Keratinocyte (primary cell): ENCODE results near the gene OR51M1.

Source experiments
- EZH2 ChIP-seq: IDR thresholded peaks from one replicate; pipeline ENCODE4 v1.6.1; 2012; ENCODE audit warnings: inconsistent platforms, mild to moderate bottlenecking, low read length, moderate library complexity
- TF ChIP-seq, protein P1 (sequence below), 3 experiments: IDR thresholded peaks in 1 of 3; conservative IDR thresholded peaks in 1 of 3; optimal IDR thresholded peaks in 1 of 3; 2 replicates in 2 of 3; 3 replicates in 1 of 3; pipeline versions ENCODE3 to v1.5.1; 2011; ENCODE audit warnings: low read length in 3 of 3, mild to moderate bottlenecking in 3 of 3, moderate library complexity in 2 of 3, control low read depth in 1 of 3, inconsistent platforms in 1 of 3; ENCODE audit not compliant: insufficient read depth in 2 of 3; ENCODE audit errors: extremely low read depth in 1 of 3

DNA sequence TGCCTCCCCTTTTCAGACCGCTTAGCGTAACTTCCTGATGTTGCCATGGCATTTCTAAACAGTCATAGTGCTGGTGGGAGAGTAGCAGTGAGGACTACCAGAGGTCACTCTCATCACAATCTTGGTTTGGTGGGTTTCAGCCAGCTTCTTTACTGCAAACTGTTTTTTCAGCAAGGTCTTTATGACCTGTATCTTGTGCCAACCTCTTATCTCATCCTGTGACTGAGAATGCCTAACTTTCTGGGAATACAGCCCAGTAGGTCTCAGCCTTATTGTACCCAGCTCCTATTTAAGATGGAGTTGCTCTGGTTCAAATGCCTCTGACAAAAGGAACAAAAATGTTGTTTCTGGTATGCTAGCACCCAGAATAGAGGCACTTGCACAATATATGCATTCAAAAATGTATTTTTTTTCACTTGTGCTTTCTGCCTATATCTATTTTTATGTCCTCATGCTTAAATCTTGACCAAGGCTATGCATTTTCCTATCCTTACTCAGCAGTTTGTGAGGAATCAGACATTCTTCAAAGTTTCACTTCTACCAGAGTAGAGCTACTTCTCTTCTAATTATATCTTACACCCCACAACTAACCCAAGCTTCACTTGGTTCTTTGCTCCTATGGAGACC, 16.1 kb upstream of the OR51M1 start:
- TF ChIP-seq, protein P1, sequence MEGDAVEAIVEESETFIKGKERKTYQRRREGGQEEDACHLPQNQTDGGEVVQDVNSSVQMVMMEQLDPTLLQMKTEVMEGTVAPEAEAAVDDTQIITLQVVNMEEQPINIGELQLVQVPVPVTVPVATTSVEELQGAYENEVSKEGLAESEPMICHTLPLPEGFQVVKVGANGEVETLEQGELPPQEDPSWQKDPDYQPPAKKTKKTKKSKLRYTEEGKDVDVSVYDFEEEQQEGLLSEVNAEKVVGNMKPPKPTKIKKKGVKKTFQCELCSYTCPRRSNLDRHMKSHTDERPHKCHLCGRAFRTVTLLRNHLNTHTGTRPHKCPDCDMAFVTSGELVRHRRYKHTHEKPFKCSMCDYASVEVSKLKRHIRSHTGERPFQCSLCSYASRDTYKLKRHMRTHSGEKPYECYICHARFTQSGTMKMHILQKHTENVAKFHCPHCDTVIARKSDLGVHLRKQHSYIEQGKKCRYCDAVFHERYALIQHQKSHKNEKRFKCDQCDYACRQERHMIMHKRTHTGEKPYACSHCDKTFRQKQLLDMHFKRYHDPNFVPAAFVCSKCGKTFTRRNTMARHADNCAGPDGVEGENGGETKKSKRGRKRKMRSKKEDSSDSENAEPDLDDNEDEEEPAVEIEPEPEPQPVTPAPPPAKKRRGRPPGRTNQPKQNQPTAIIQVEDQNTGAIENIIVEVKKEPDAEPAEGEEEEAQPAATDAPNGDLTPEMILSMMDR (optimal IDR thresholded peaks at IDR 0.05 in 1 of 3, IDR thresholded peaks at IDR 0.05 in 1 of 3, conservative IDR thresholded peaks at IDR 0.05 in 1 of 3; ENCODE audit: extremely low read depth in 1 of 3, insufficient read depth in 2 of 3, low read length in 3 of 3) = no peak
- no peak for TF ChIP-seq EZH2
